IMR-90 (cell line): ENCODE measurements around the gene SYNPO2. TPM values are rescaled to one million over a fixed set of nuclear protein-coding genes. Genes with fewer than 3 reads are reported as not detected.

Experiments
- ATAC-seq: fragments of 200-7000 bp; cut with Tn5 transposase; 2 replicates; pipeline ENCODE4 v1.9.1; 2020; ENCODE audit warnings: low read depth, mild to moderate bottlenecking, moderate library complexity
- BruUV-seq: library from RNA; stranded (reverse); fragments of 400-500 nt; replicated peaks from 2 replicates; lab custom pipeline; 2021; lab: Mats Ljungman, UMichigan
- CTCF ChIA-PET: fragments of 300-600 bp; formaldehyde crosslinking; extraction: SDS; loops from one replicate; lab custom pipeline; 2021; ENCODE audit warnings: antibody characterized with exemption; lab: Yijun Ruan, JAX
- POLR2A ChIA-PET: fragments of 300-600 bp; sonication (Branson Sonifier 250); formaldehyde crosslinking; loops from one replicate; lab custom pipeline; 2022; ENCODE audit warnings: antibody characterized with exemption; ENCODE audit not compliant: unreplicated experiment; lab: Charles Lee
- DNase-seq: peaks from one replicate; pipeline ENCODE4 v3.0.0; 2013
- H2AFZ ChIP-seq: replicated peaks from 2 replicates; pipeline ENCODE3; 2013; ENCODE audit warnings: low read length, mild to moderate bottlenecking; ENCODE audit not compliant: poor library complexity
- H2AK5ac ChIP-seq: 2 replicates; pipeline ENCODE4 v1.6.1; 2013; ENCODE audit warnings: low read depth, low read length, inconsistent platforms
- H2AK9ac ChIP-seq: replicated peaks from 2 replicates; pipeline ENCODE3; 2013; ENCODE audit warnings: mild to moderate bottlenecking, low read depth, low read length, moderate library complexity; ENCODE audit not compliant: poor library complexity
- H2BK120ac ChIP-seq: 2 replicates; pipeline ENCODE4 v1.6.1; 2013; ENCODE audit warnings: low read depth, low read length, inconsistent platforms
- H2BK15ac ChIP-seq: 3 replicates; pipeline ENCODE4 v1.6.1; 2013; ENCODE audit warnings: low read depth, low read length, inconsistent platforms
- H2BK20ac ChIP-seq: 2 replicates; pipeline ENCODE4 v1.6.1; 2013; ENCODE audit warnings: low read depth, mild to moderate bottlenecking, inconsistent platforms, low read length, moderate library complexity
- H2BK5ac ChIP-seq: 2 replicates; pipeline ENCODE4 v1.6.1; 2013; ENCODE audit warnings: mild to moderate bottlenecking, low read depth, low read length, inconsistent platforms; ENCODE audit not compliant: poor library complexity, severe bottlenecking
- H3K14ac ChIP-seq: replicated peaks from 2 replicates; pipeline ENCODE4 v1.6.1; 2013; ENCODE audit warnings: low read depth, low read length, inconsistent platforms
- H3K18ac ChIP-seq: 2 replicates; pipeline ENCODE4 v1.6.1; 2013; ENCODE audit warnings: low read depth, low read length, control low read depth
- H3K23ac ChIP-seq: 2 replicates; pipeline ENCODE4 v1.6.1; 2013; ENCODE audit warnings: low read depth, low read length, inconsistent platforms
- H3K27ac ChIP-seq: 2 replicates; pipeline ENCODE4 v1.5.1; 2013; ENCODE audit warnings: mild to moderate bottlenecking, control low read depth, low read length; ENCODE audit not compliant: insufficient read depth
- H3K27me3 ChIP-seq: 2 replicates; pipeline ENCODE4 v1.6.1; 2013; ENCODE audit warnings: low read length; ENCODE audit not compliant: control insufficient read depth, insufficient read depth
- H3K36me3 ChIP-seq: 2 replicates; pipeline ENCODE4 v1.6.1; 2013; ENCODE audit warnings: low read length, mixed read lengths; ENCODE audit not compliant: control insufficient read depth, insufficient read depth
- H3K4ac ChIP-seq: 2 replicates; pipeline ENCODE4 v1.6.1; 2013; ENCODE audit warnings: low read depth, low read length, inconsistent platforms
- H3K4me1 ChIP-seq: 2 replicates; pipeline ENCODE4 v1.6.1; 2013; ENCODE audit warnings: low read length, mixed read lengths; ENCODE audit not compliant: control insufficient read depth, insufficient read depth
- H3K4me2 ChIP-seq: 2 replicates; pipeline ENCODE4 v1.6.1; 2013; ENCODE audit warnings: low read depth, mild to moderate bottlenecking, control low read depth, low read length, moderate library complexity
- H3K4me3 ChIP-seq: 2 replicates; pipeline ENCODE4 v1.5.1; 2013; ENCODE audit warnings: low read depth, mild to moderate bottlenecking, control low read depth, low read length, moderate library complexity; ENCODE audit not compliant: insufficient read depth
- H3K56ac ChIP-seq: 2 replicates; pipeline ENCODE4 v1.6.1; 2013; ENCODE audit warnings: low read length, inconsistent platforms; ENCODE audit not compliant: insufficient read depth; ENCODE audit errors: extremely low read depth
- H3K79me1 ChIP-seq, 2 experiments: 2 replicates each; pipeline ENCODE4 v1.6.1; 2013; ENCODE audit warnings: low read length in 2 of 2, inconsistent platforms in 1 of 2, low read depth in 1 of 2
- H3K9ac ChIP-seq: 2 replicates; pipeline ENCODE4 v1.6.1; 2013; ENCODE audit warnings: low read depth, low read length, control low read depth
- H3K9me1 ChIP-seq: 2 replicates; pipeline ENCODE4 v1.6.1; 2013; ENCODE audit warnings: low read length, inconsistent platforms; ENCODE audit not compliant: insufficient read depth
- H3K9me3 ChIP-seq: 2 replicates; pipeline ENCODE4 v1.6.1; 2013; ENCODE audit warnings: low read length; ENCODE audit not compliant: control insufficient read depth, insufficient read depth
- H4K20me1 ChIP-seq: 2 replicates; pipeline ENCODE4 v1.6.1; 2013; ENCODE audit warnings: low read length, inconsistent platforms; ENCODE audit not compliant: insufficient read depth
- H4K5ac ChIP-seq: 2 replicates; pipeline ENCODE4 v1.6.1; 2013; ENCODE audit warnings: mild to moderate bottlenecking, low read depth, low read length, control low read depth
- H4K8ac ChIP-seq, 2 experiments: 2 replicates each; pipeline ENCODE4 v1.6.1; 2013; ENCODE audit warnings: low read depth in 2 of 2, low read length in 2 of 2, control low read depth in 1 of 2, inconsistent platforms in 1 of 2
- H4K91ac ChIP-seq: 2 replicates; pipeline ENCODE4 v1.6.1; 2013; ENCODE audit warnings: low read depth, low read length, inconsistent platforms; ENCODE audit not compliant: insufficient read depth
- BHLHE40 ChIP-seq: fragments of 150-350 bp; IDR thresholded peaks from 2 replicates; pipeline ENCODE4 v1.6.1; 2016; ENCODE audit warnings: mild to moderate bottlenecking, low read depth, low read length
- CEBPB ChIP-seq: IDR thresholded peaks from 2 replicates; pipeline ENCODE4 v1.6.1; 2012; ENCODE audit warnings: low read depth, low read length, improper control_type of control experiment
- CHD1 ChIP-seq: IDR thresholded peaks from 2 replicates; pipeline ENCODE4 v1.6.1; 2012; ENCODE audit warnings: low read depth, low read length, improper control_type of control experiment
- MXI1 ChIP-seq: IDR thresholded peaks from 2 replicates; pipeline ENCODE4 v1.6.1; 2012; ENCODE audit warnings: low read depth, mild to moderate bottlenecking, low read length, moderate library complexity, borderline replicate concordance
- POLR2A ChIP-seq: IDR thresholded peaks from 2 replicates; pipeline ENCODE4 v1.6.1; 2012; ENCODE audit warnings: mild to moderate bottlenecking, low read depth, low read length
- RCOR1 ChIP-seq: IDR thresholded peaks from 2 replicates; pipeline ENCODE4 v1.6.1; 2012; ENCODE audit warnings: mild to moderate bottlenecking, low read length, improper control_type of control experiment; ENCODE audit not compliant: insufficient replicate concordance
- WGBS, 2 experiments: methylation state at CpG; one replicate each; pipeline versions ENCODE4 v1.1.5 to v1.1.7; 2013; ENCODE audit warnings: missing lambda C conversion rate in 2 of 2; ENCODE audit not compliant: insufficient read length in 1 of 2; ENCODE audit errors: extremely low coverage in 2 of 2; 5-methylcytosine and 5-hydroxymethylcytosine counted together
- dilution Hi-C: fragments of 300-500 bp; cut with HindIII; formaldehyde crosslinking; loops from one replicate; pipeline ENCODE4 v1.14.3; 2018; ENCODE audit warnings: low sequenced_read_pairs; ENCODE audit not compliant: unreplicated experiment
- in situ Hi-C: fragments of 300-500 bp; cut with MboI; formaldehyde crosslinking; loops from 3 replicates; pipeline ENCODE4 v1.14.3; 2019; ENCODE audit warnings: low sequenced_read_pairs, inconsistent platforms, mixed read lengths
- intact Hi-C: fragments of 100-400 bp; cut with micrococcal nuclease; formaldehyde crosslinking; loops from 2 replicates; pipeline ENCODE4 v1.10.0; 2022
- polyA plus RNA-seq, 3 experiments: library from polyadenylated mRNA; depleted of rRNA; stranded (reverse); fragments of >200 nt; gene quantifications; 2 replicates each; pipeline ENCODE4 v1.2.3, GENCODE V29; 2012; ENCODE audit warnings: low replicate concordance in 1 of 3
- total RNA-seq: library from RNA; depleted of rRNA; stranded (reverse); fragments of >200 nt; gene quantifications from 2 replicates; pipeline ENCODE4 v1.2.3, GENCODE V29; 2012
- TF ChIP-seq, protein P1 (sequence below): fragments of 150-350 bp; IDR thresholded peaks from 2 replicates; pipeline ENCODE4 v1.6.1; 2017; ENCODE audit warnings: mild to moderate bottlenecking, antibody characterized with exemption, low read length, low read depth
- TF ChIP-seq, protein P2 (sequence below): fragments of 150-350 bp; IDR thresholded peaks from 2 replicates; pipeline ENCODE4 v1.6.1; 2016; ENCODE audit warnings: low read depth, mild to moderate bottlenecking, low read length, moderate library complexity, borderline replicate concordance

SYNPO2 gene
- total and polyA plus RNA-seq, 2 of the 4 experiments (the other 2 are of a cell fraction), result 0.99 to 1.8 TPM

DNA sequence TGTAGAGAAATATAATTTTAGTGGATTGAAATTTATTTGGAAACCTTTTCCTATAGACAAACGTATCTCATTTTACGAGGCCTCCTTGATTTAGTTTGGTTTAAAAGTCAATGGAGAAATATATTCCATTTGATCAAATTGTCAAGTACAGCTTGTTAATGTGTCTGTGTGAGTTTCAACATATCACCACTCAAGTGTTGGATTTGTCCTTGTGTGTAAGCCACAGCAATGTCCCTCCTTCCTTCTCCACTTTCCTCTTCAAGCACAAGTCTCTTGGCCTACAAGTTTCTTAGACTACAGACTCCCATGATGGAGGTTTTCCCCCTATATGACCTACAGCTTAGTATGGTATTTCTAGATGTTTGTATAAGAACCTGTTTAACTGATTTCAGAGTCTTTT is 104.7 kb downstream of the SYNPO2 start:
- no peak for TF ChIP-seq BHLHE40
- TF ChIP-seq CHD1, result no peak
- TF ChIP-seq, protein P1, sequence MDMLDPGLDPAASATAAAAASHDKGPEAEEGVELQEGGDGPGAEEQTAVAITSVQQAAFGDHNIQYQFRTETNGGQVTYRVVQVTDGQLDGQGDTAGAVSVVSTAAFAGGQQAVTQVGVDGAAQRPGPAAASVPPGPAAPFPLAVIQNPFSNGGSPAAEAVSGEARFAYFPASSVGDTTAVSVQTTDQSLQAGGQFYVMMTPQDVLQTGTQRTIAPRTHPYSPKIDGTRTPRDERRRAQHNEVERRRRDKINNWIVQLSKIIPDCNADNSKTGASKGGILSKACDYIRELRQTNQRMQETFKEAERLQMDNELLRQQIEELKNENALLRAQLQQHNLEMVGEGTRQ, result no peak
- TF ChIP-seq, protein P2, sequence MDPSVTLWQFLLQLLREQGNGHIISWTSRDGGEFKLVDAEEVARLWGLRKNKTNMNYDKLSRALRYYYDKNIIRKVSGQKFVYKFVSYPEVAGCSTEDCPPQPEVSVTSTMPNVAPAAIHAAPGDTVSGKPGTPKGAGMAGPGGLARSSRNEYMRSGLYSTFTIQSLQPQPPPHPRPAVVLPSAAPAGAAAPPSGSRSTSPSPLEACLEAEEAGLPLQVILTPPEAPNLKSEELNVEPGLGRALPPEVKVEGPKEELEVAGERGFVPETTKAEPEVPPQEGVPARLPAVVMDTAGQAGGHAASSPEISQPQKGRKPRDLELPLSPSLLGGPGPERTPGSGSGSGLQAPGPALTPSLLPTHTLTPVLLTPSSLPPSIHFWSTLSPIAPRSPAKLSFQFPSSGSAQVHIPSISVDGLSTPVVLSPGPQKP, result no peak
- no peak for TF ChIP-seq RCOR1
- no peak for TF ChIP-seq CEBPB
- no peak for TF ChIP-seq MXI1
- no peak for TF ChIP-seq POLR2A
- Histone ChIP-seq H2BK120ac (peak overlapping the region; percentile 94), H3K14ac (peak overlapping the region; percentile 80), H3K4ac (peak overlapping the region; percentile 86), H3K79me1 (no peaks in the 10 kb centered on the region), H3K27me3 (no peaks in the 10 kb centered on the region), H4K5ac (peak overlapping the region; percentile 100), H3K4me2 (no peak overlapping the region; the same call in 1 of the 2 replicates), H3K27ac (peak overlapping the region; percentile 77), H2AK9ac (no peak overlapping the region), H3K9ac (no peak overlapping the region), H4K20me1 (no peaks in the 10 kb centered on the region), H3K18ac (peak overlapping the region; percentile 100), H2BK15ac (peak overlapping the region; percentile 100), H2AFZ (no peak overlapping the region), H3K4me1 (peaks cover 29% of the 10 kb centered on the region), H3K9me1 (0 out of 2 replicates have a peak, but pooled peaks cover 3% of the 10 kb centered on the region), H3K9me3 (no peaks in the 10 kb centered on the region), H4K91ac (peak overlapping the region; percentile 90), H3K36me3 (no peaks in the 10 kb centered on the region), H4K8ac (peak overlapping the region; percentile 65 to 94), H2BK20ac (peak overlapping the region; percentile 93), H3K23ac (peak overlapping the region; percentile 66; the same call in 1 of the 2 replicates), H3K56ac (peak overlapping the region; percentile 87; the same call in 1 of the 2 replicates), H2BK5ac (peak overlapping the region; percentile 94), H2AK5ac (peak overlapping the region; percentile 100), H3K4me3 (no peak overlapping the region)
- DNase-seq (no peak), ATAC-seq (no peak)
- dilution Hi-C loops, result no loop called here
- BruUV-seq, result no TSS peak
- intact Hi-C loops, result no loop called here
- CTCF ChIA-PET, result no interaction called here
- POLR2A ChIA-PET, result interaction anchor here (0.9 kb wide), 1 partner anchor 23 kb away, joined by 3 read pairs; no protein-coding TSS in a partner anchor
- no CpG with 5 or more reads among the region's 2 CpGs for WGBS, 2 experiments
- in situ Hi-C loops, result no loop called here
